Stimulated activated CD8-positive, alpha-beta memory T cell treated with anti-CD3 and anti-CD28 coated beads, Interleukin-12 subunit alpha, Interleukin-12 subunit beta, amount 100 ng/mL, for 4 hours (primary cell): ENCODE data around the gene MZT1.
A peak's percentile ranks its signal among the peaks of the same experiment; 100 is the strongest.
"Not testable (repeated sequence)": the region's sequence is repeated elsewhere in the genome, so short reads cannot be mapped to it uniquely, and the experiment has no call there.

Experiments used
- DNase-seq: peaks from one replicate; pipeline ENCODE4 v3.0.0-alpha.2; 2020; ENCODE audit warnings: low read depth

Gene MZT1, protein sequence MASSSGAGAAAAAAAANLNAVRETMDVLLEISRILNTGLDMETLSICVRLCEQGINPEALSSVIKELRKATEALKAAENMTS

GRCh38 chr13:72727417-72728289, at the start of gene MZT1, which contains the start of gene BORA:
MZT1 (minus strand) TSS chr13:72727629; CDS start chr13:72727602, 27 bp downstream.
BORA (plus strand) TSS chr13:72727923; CDS start chr13:72728941, 1,018 bp downstream.
- DNase-seq: peak; percentile 94

- DNase-seq: no peak
Measured at GRCh38 chr13:72774019-72774418, 46.6 kb upstream of the MZT1 start.

- DNase-seq: no peak
Measured at GRCh38 chr13:72763411-72763810, 36.0 kb upstream of the MZT1 start.

DNA sequence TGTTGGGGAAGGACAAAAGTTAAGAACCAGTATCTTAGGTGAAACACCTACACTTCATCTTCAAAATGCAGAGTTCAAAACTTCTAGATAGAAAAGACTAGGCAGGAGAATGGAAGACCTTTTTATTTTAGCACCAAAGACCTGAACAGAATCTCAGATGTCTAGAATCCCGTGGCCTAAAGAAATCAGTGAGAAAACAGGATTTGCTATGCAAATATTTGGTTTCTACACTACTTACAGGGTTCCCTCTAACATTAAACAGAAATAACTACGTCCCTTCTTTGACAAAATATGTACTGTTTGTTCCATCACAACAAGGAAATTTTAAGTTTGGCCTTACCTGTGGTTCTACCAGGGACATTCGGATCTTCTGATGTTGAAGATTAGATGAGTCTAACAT, 32.8 kb upstream of the MZT1 start:
- no peak for DNase-seq

GRCh38 chr13:72757792-72758535, 30.5 kb upstream of the MZT1 start:
- DNase-seq: no peak

DNA sequence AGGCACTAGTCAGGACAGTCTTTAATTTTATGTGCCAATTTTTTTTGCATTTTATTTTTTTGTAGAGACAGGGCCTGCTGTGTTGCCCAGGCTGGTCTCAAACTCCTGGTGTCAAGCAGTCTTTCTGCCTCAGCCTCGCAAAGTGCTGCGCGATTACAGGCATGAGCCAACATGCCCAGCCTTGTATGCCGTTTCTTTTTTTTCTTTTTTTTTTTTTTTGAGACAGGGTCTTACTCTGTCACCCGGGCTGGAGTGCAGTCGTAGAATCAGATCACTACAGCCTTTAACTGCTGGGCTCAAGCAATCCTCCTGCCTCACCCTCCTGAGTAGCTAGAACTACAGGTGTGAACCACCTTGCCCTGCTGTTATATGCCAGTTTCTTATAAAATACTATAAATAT, 26.7 kb upstream of the MZT1 start:
- no peak for DNase-seq

- DNase-seq: no peak
Measured at GRCh38 chr13:72751220-72751619, 23.8 kb upstream of the MZT1 start.

GRCh38 chr13:72745260-72745659, 17.8 kb upstream of the MZT1 start:
- no peak for DNase-seq

DNA sequence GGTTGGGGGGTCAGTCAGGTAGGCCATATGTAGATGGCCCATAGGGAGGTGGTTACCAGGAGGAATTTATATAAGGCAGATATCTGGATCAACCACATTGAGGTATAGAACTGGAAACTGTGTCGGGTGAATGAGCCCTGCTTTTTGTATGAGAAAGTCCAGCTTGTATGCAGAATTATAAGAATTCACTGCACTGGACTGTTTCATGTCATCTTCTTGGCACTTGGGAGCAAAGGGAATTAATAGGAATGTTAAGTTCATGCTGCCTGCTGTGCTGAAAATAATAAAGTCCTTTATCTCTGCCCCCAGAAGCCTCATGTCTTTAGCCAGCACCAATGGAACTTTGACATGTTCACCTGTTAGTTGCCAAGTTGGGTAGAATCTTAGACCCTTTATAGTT, 12.6 kb upstream of the MZT1 start:
- DNase-seq: no peak

- no peak for DNase-seq
Measured at GRCh38 chr13:72737033-72737432, 9.6 kb upstream of the MZT1 start.

GRCh38 chr13:72728290-72728605, 819 bp upstream of the MZT1 start:
- DNase-seq: no peak

GRCh38 chr13:72726726-72727416, 558 bp downstream of the MZT1 start:
- no peak for DNase-seq

DNA sequence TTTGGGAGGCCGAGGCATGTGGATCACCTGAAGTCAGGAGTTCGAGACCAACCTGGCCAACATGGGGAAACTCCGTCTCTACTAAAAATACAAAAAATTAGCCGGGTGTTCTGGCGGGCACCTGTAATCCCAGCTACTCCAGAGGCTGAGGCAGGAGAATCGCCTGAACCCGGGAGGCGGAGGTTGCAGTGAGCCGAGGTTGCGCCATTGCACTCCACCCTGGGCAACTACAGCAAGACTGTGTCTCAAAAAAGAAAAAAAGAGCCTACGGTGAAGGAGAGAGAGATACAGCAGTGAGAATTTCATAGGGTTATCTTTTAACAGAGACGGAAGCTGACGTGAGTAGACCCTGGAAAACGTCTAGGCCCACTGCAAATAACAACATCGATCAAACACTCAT, 1.2 kb downstream of the MZT1 start:
- DNase-seq: not testable (repeated sequence)

GRCh38 chr13:72716776-72717175, 10.7 kb downstream of the MZT1 start:
- no peak for DNase-seq

DNA sequence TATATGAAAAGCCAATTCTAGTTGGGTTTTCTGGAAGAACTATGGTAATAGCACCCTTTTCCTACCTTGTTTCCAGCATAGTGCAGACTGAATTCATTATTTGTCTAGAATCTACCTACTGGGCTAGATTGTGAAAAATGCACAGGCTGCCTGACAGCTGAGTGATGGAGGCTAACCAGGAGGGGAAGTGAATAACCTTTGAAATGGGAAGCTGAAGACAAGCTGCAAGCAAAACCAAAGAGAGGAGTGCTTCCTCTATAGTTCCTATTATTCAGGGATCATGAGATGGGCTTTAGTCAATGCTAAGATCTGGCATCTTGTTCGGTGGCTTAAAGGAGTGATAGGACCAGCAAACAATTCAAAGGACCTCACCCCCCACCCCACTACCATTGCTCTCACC, 26.9 kb downstream of the MZT1 start:
- no peak for DNase-seq

DNA sequence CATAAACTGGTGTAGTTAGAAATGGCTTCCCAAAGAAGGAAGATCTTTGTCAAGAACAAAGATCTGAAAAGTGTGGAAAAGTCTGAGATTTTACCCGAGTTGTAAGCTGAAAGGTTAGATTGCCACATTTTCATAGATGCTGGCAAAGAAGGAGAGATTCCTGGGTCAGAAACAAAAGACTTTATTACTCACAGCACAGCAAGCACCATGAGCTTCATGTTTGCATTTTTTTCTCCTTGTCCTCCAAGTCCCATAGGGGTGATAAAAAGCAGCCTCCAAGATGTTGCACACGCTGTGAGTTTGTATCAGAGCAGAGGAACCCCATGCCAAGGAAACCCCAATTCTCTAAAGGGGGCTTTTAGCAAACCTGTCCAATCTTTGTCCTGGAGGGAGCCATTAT, 29.3 kb downstream of the MZT1 start:
- DNase-seq: no peak

DNA sequence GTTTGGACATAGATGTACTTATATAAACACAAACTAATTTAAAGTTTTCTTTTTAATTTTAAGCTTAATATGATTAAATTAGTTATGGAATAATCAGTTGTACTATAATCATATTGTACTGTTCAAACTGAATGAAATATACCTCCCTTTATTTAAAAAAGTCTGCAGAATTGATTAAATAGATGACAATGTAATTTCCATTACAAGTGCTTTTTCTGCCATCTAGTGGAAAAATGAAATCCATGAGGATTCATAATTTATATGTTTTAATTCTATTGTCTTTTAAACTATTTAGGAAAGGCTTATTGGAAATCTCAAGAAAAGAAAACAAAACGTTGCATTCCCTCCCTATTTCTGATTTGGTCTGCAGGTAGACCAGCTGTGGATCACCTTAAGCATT, 30.9 kb downstream of the MZT1 start:
- DNase-seq: no peak

GRCh38 chr13:72694314-72694713, 33.1 kb downstream of the MZT1 start:
- no peak for DNase-seq

GRCh38 chr13:72693832-72694231, 33.6 kb downstream of the MZT1 start:
- no peak for DNase-seq

GRCh38 chr13:72692884-72693514, 34.4 kb downstream of the MZT1 start:
- DNase-seq: no peak

DNA sequence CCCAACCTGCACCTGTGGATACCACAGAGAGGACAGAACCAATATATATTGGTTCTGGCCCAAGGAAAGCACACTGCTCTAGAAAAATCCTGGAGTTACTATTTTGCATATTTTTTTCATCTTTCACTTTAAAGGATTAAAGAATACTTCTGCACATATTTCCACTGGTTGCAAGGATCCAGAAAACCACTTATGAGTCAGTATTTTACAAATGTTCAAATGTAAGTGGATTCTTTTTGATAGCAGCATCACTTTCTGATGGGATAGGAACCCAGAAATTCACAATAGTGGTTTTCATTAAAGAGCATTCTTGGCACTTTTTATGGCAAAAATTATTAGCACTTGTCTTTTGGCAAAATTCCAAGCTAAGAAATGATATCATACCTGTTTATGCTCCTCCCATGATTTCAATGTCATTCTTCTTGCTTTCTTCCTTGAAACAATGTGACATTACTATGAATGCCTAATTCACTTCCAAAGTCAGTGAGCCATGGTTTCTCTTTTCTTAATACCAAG, 38.2 kb downstream of the MZT1 start:
- DNase-seq: no peak

GRCh38 chr13:72686766-72687165, 40.7 kb downstream of the MZT1 start:
- DNase-seq: no peak
